Liver (tissue), 9 donors: ENCODE results near the gene ADAMTS2. TPM values are rescaled to one million over a fixed set of nuclear protein-coding genes. Genes with fewer than 3 reads are reported as not detected.

ENCODE experiments used
- DNase-seq: peaks from one replicate; pipeline ENCODE4 v3.0.0-alpha.2; 2017; ENCODE audit warnings: low spot score
- H3K27ac ChIP-seq, 2 donors: one replicate each; pipeline ENCODE4 v1.7.0; 2013; ENCODE audit warnings: inconsistent platforms in 2 of 2, low read length in 2 of 2, control low read depth in 1 of 2, low read depth in 1 of 2, mild to moderate bottlenecking in 1 of 2
- H3K27me3 ChIP-seq, 4 donors: one replicate each; pipeline versions ENCODE4 v1.6.1 to v1.7.0; 2013; ENCODE audit warnings: low read length in 3 of 4, inconsistent platforms in 1 of 4, mild to moderate bottlenecking in 1 of 4, moderate library complexity in 1 of 4; ENCODE audit not compliant: control insufficient read depth in 4 of 4, insufficient read depth in 4 of 4
- H3K36me3 ChIP-seq, 4 donors: one replicate each; pipeline versions ENCODE4 v1.6.1 to v1.7.0; 2013; ENCODE audit warnings: low read length in 3 of 4, mild to moderate bottlenecking in 3 of 4, low read depth in 1 of 4, moderate library complexity in 1 of 4; ENCODE audit not compliant: control insufficient read depth in 4 of 4, insufficient read depth in 3 of 4
- H3K4me1 ChIP-seq, 4 donors: one replicate each; pipeline versions ENCODE4 v1.6.1 to v1.7.0; 2013; ENCODE audit warnings: low read length in 3 of 4, mild to moderate bottlenecking in 3 of 4, moderate library complexity in 1 of 4; ENCODE audit not compliant: control insufficient read depth in 4 of 4, insufficient read depth in 4 of 4
- H3K4me3 ChIP-seq, 3 donors: one replicate each; pipeline versions ENCODE4 v1.6.1 to v1.7.0; 2013; ENCODE audit warnings: low read length in 3 of 3, control low read depth in 1 of 3, low read depth in 1 of 3, mild to moderate bottlenecking in 1 of 3
- H3K9ac ChIP-seq, 2 donors: one replicate each; pipeline ENCODE4 v1.7.0; 2013; ENCODE audit warnings: low read length in 2 of 2, mild to moderate bottlenecking in 2 of 2, moderate library complexity in 2 of 2, control low read depth in 1 of 2, low read depth in 1 of 2
- H3K9me3 ChIP-seq, 4 donors: one replicate each; pipeline versions ENCODE4 v1.6.1 to v1.7.0; 2013; ENCODE audit warnings: low read length in 3 of 4; ENCODE audit not compliant: control insufficient read depth in 4 of 4
- ATF3 ChIP-seq: IDR thresholded peaks from 2 replicates; pipeline ENCODE4 v1.6.1; 2016; ENCODE audit warnings: antibody characterized with exemption
- FOXA1 ChIP-seq: IDR thresholded peaks from 2 replicates; pipeline ENCODE4 v1.6.1; 2016; ENCODE audit warnings: antibody characterized with exemption
- FOXA2 ChIP-seq: IDR thresholded peaks from 2 replicates; pipeline ENCODE4 v1.6.1; 2016; ENCODE audit warnings: antibody characterized with exemption
- GABPA ChIP-seq, 2 donors: IDR thresholded peaks in 1 of 2; conservative IDR thresholded peaks in 1 of 2; 2 replicates each; pipeline ENCODE4 v1.6.1; 2016; ENCODE audit warnings: antibody characterized with exemption in 2 of 2, mild to moderate bottlenecking in 1 of 2, moderate library complexity in 1 of 2
- HNF4G ChIP-seq: IDR thresholded peaks from 2 replicates; pipeline ENCODE4 v1.6.1; 2016; ENCODE audit warnings: antibody characterized with exemption
- JUND ChIP-seq, 2 donors: IDR thresholded peaks; 2 replicates each; pipeline ENCODE4 v1.6.1; 2016; ENCODE audit warnings: antibody characterized with exemption in 2 of 2
- RAD21 ChIP-seq, 2 donors: IDR thresholded peaks; 2 replicates each; pipeline ENCODE4 v1.6.1; 2016; ENCODE audit warnings: antibody characterized with exemption in 2 of 2, mild to moderate bottlenecking in 2 of 2
- REST ChIP-seq: IDR thresholded peaks from 2 replicates; pipeline ENCODE4 v1.6.1; 2016; ENCODE audit warnings: antibody characterized with exemption, mild to moderate bottlenecking
- RXRA ChIP-seq, 2 donors: IDR thresholded peaks; 2 replicates each; pipeline ENCODE4 v1.6.1; 2017 to 2018; ENCODE audit warnings: antibody characterized with exemption in 2 of 2, mild to moderate bottlenecking in 1 of 2
- YY1 ChIP-seq: IDR thresholded peaks from 2 replicates; pipeline ENCODE4 v1.6.1; 2016; ENCODE audit warnings: antibody characterized with exemption, mild to moderate bottlenecking
- ZBTB33 ChIP-seq: IDR thresholded peaks from 2 replicates; pipeline ENCODE4 v1.6.1; 2016; ENCODE audit warnings: antibody characterized with exemption
- WGBS: extraction: QIAGEN DNeasy Blood & Tissue Kit; methylation state at CpG from one replicate; pipeline ENCODE4 v1.1.7; 2013; 5-methylcytosine and 5-hydroxymethylcytosine counted together
- polyA plus RNA-seq, 2 donors: library from polyadenylated mRNA; stranded (reverse) in 1 of 2; unstranded in 1 of 2; fragments of 200-250 nt in 1 of 2; fragments of >200 nt in 1 of 2; fragmentation: Nextera tagmentation in 1 of 2; extraction: Ambion mirVana in 1 of 2; gene quantifications; one replicate each; pipeline versions ENCODE4 v1.2.1 to v1.2.3, GENCODE V29; 2013 to 2015
- total RNA-seq, 2 donors: library from RNA; depleted of rRNA; stranded (reverse); fragments of >200 nt; gene quantifications; one replicate each; pipeline ENCODE4 v1.2.3, GENCODE V29; 2014
- donor health status: healthy.
- donor health status: healthy.
- donor health status: healthy.
- donor health status: healthy.
- donor health status: healthy.

The ADAMTS2 gene
- total and polyA plus RNA-seq, 4 donors = 2.7 to 24.3 (median 12.0) TPM

- Histone ChIP-seq H3K9me3 (peaks cover 4 to 9% (median 4%) of the 10 kb centered on the region in 4 donors), H3K27me3 (no peaks in the 10 kb centered on the region), H3K36me3 (no peaks in the 10 kb centered on the region), H3K27ac (no peak overlapping the region), H3K9ac (no peak overlapping the region), H3K4me1 (no peaks in the 10 kb centered on the region), H3K4me3 (no peak overlapping the region)
- TF ChIP-seq YY1 (no peak), RXRA (IDR thresholded peaks at IDR 0.05) (no peak), RAD21 (IDR thresholded peaks at IDR 0.05) (no peak), REST (no peak), ATF3 (no peak), HNF4G (no peak), JUND (IDR thresholded peaks at IDR 0.05) (no peak)
- no peak for DNase-seq
- 78% methylated on average over 6 of the region's 6 CpGs for WGBS
Observed at GRCh38 chr5:179221877-179222220, 123.4 kb downstream of the ADAMTS2 start.

- Histone ChIP-seq H3K9me3 (peaks cover 4 to 9% (median 4%) of the 10 kb centered on the region in 4 donors), H3K36me3 (no peaks in the 10 kb centered on the region), H3K4me3 (no peak overlapping the region), H3K27me3 (no peaks in the 10 kb centered on the region), H3K4me1 (no peaks in the 10 kb centered on the region), H3K27ac (no peak overlapping the region), H3K9ac (no peak overlapping the region)
- 93% methylated on average over 14 of the region's 14 CpGs for WGBS
- DNase-seq = no peak
- TF ChIP-seq FOXA2 (no peak), GABPA (IDR thresholded peaks at IDR 0.05 in 1 of 2, conservative IDR thresholded peaks at IDR 0.05 in 1 of 2) (no peak)
Observed at GRCh38 chr5:179221196-179221876, 123.9 kb downstream of the ADAMTS2 start.

- WGBS = 75% methylated on average over 8 of the region's 8 CpGs
- no peak overlapping the region for H3K4me3 ChIP-seq
Observed at GRCh38 chr5:179220716-179221115, 124.5 kb downstream of the ADAMTS2 start.

More at GRCh38 chr5:179220716-179221115, 124.5 kb downstream of the ADAMTS2 start:
- H3K4me1 ChIP-seq = no peaks in the 10 kb centered on the region
- no peak overlapping the region for H3K27ac ChIP-seq
- H3K9ac ChIP-seq = no peak overlapping the region
- H3K36me3 ChIP-seq = no peaks in the 10 kb centered on the region
- TF ChIP-seq FOXA1 (no peak), ZBTB33 (no peak), HNF4G (no peak)
- H3K27me3 ChIP-seq = no peaks in the 10 kb centered on the region
- H3K9me3 ChIP-seq = peaks cover 4 to 9% (median 4%) of the 10 kb centered on the region in 4 donors
- DNase-seq = no peak
